Suppressor macrophage treated with lipopolysaccharide for 4 hours (primary cell): ENCODE measurements around the gene EVA1B.
A peak's percentile ranks its signal among the peaks of the same experiment; 100 is the strongest.

Source experiments
- DNase-seq: peaks from one replicate; pipeline ENCODE4 v3.0.0-alpha.2; 2020

EVA1B gene

GRCh38 chr1:36345353-36345752 lies 21.9 kb upstream of the EVA1B start:
- DNase-seq, result no peak

GRCh38 chr1:36344395-36344680 lies 20.9 kb upstream of the EVA1B start:
- DNase-seq, result no peak

GRCh38 chr1:36343651-36344394 lies 20.4 kb upstream of the EVA1B start:
- DNase-seq, result no peak

- DNase-seq, result peak; percentile 71
These were observed 19.2 kb upstream of the EVA1B start for GRCh38 chr1:36342426-36343185.

GRCh38 chr1:36341626-36342320 lies 18.3 kb upstream of the EVA1B start:
- no peak for DNase-seq

GRCh38 chr1:36339615-36340014 lies 16.2 kb upstream of the EVA1B start:
- no peak for DNase-seq

- no peak for DNase-seq
These were observed 15.8 kb upstream of the EVA1B start for GRCh38 chr1:36339215-36339614.

- DNase-seq, result peak; percentile 58
These were observed 14.4 kb upstream of the EVA1B start for GRCh38 chr1:36337830-36338229.

GRCh38 chr1:36330940-36331339 lies 7.5 kb upstream of the EVA1B start:
- no peak for DNase-seq

GRCh38 chr1:36329817-36330216 lies 6.4 kb upstream of the EVA1B start:
- no peak for DNase-seq

- DNase-seq, result peak; percentile 72
These were observed 5.3 kb upstream of the EVA1B start for GRCh38 chr1:36328713-36329112.

GRCh38 chr1:36328088-36328480 lies 4.6 kb upstream of the EVA1B start:
- no peak for DNase-seq

- DNase-seq, result no peak
These were observed 4.1 kb upstream of the EVA1B start for GRCh38 chr1:36327421-36328087.

- no peak for DNase-seq
These were observed 3.1 kb upstream of the EVA1B start for GRCh38 chr1:36326499-36326898.

GRCh38 chr1:36324353-36324703 lies 883 bp upstream of the EVA1B start:
- no peak for DNase-seq

GRCh38 chr1:36322786-36323635 lies 434 bp downstream of the EVA1B start:
- DNase-seq, result peak; percentile 35

GRCh38 chr1:36322041-36322785 lies 1.2 kb downstream of the EVA1B start:
- DNase-seq, result no peak

GRCh38 chr1:36321119-36321951 lies 2.1 kb downstream of the EVA1B start:
- DNase-seq, result peak; percentile 31

GRCh38 chr1:36320767-36321118 lies 2.7 kb downstream of the EVA1B start:
- DNase-seq, result no peak

GRCh38 chr1:36320291-36320761 lies 3.1 kb downstream of the EVA1B start:
- peak; percentile 4 for DNase-seq

GRCh38 chr1:36309397-36309796 lies 14.0 kb downstream of the EVA1B start:
- no peak for DNase-seq
